NB4 (cell line): Measurements from ENCODE around the gene PBX3.

Source experiments
- MYC ChIP-seq: IDR thresholded peaks from 2 replicates; pipeline ENCODE4 v1.6.1; 2011; ENCODE audit warnings: low read depth, low read length
- POLR2A ChIP-seq: IDR thresholded peaks from 2 replicates; pipeline ENCODE4 v1.6.1; 2011; ENCODE audit warnings: mild to moderate bottlenecking; ENCODE audit not compliant: insufficient read length; ENCODE audit errors: extremely low read depth
- TF ChIP-seq, protein P1 (sequence below): IDR thresholded peaks from one replicate; pipeline ENCODE4 v1.5.1; 2012; ENCODE audit warnings: low read depth, low read length
- TF ChIP-seq, protein P2 (sequence below): IDR thresholded peaks from 2 replicates; pipeline ENCODE4 v1.6.1; 2011; ENCODE audit warnings: low read depth, low read length

DNA sequence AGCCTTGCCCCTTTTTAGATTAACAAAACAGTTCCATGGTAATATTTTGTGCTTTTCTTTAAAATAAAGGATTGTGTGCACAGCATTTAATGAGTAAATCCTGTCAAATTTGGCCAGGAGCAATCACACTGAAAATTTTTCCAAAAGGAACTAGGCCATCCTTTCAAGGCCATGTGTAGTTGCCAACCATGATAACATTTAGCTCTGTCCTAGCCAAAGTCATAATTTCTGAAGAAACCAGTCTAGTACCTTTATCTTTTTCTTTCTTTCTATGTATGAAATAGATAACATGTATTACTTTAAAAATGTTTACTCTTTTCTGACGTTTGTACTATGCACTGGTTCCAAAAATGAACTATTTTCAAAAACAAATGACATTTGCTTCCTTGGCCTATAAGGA lies 143.7 kb downstream of the PBX3 start:
- TF ChIP-seq, protein P1, sequence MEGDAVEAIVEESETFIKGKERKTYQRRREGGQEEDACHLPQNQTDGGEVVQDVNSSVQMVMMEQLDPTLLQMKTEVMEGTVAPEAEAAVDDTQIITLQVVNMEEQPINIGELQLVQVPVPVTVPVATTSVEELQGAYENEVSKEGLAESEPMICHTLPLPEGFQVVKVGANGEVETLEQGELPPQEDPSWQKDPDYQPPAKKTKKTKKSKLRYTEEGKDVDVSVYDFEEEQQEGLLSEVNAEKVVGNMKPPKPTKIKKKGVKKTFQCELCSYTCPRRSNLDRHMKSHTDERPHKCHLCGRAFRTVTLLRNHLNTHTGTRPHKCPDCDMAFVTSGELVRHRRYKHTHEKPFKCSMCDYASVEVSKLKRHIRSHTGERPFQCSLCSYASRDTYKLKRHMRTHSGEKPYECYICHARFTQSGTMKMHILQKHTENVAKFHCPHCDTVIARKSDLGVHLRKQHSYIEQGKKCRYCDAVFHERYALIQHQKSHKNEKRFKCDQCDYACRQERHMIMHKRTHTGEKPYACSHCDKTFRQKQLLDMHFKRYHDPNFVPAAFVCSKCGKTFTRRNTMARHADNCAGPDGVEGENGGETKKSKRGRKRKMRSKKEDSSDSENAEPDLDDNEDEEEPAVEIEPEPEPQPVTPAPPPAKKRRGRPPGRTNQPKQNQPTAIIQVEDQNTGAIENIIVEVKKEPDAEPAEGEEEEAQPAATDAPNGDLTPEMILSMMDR, result no peak
- TF ChIP-seq, protein P2, sequence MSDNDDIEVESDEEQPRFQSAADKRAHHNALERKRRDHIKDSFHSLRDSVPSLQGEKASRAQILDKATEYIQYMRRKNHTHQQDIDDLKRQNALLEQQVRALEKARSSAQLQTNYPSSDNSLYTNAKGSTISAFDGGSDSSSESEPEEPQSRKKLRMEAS, result no peak
- TF ChIP-seq POLR2A, result no peak
- TF ChIP-seq MYC, result no peak
